Measurements from ENCODE around the gene INTS11. TPM values are rescaled to one million over a fixed set of nuclear protein-coding genes. Genes with fewer than 3 reads are reported as not detected.

The INTS11 gene
- total and polyA plus RNA-seq, 9 of the 15 experiments (the other 6 are each of a cell fraction or from before 2014, with no cell fraction given) = 3.6 to 183 (median 110) TPM

DNA sequence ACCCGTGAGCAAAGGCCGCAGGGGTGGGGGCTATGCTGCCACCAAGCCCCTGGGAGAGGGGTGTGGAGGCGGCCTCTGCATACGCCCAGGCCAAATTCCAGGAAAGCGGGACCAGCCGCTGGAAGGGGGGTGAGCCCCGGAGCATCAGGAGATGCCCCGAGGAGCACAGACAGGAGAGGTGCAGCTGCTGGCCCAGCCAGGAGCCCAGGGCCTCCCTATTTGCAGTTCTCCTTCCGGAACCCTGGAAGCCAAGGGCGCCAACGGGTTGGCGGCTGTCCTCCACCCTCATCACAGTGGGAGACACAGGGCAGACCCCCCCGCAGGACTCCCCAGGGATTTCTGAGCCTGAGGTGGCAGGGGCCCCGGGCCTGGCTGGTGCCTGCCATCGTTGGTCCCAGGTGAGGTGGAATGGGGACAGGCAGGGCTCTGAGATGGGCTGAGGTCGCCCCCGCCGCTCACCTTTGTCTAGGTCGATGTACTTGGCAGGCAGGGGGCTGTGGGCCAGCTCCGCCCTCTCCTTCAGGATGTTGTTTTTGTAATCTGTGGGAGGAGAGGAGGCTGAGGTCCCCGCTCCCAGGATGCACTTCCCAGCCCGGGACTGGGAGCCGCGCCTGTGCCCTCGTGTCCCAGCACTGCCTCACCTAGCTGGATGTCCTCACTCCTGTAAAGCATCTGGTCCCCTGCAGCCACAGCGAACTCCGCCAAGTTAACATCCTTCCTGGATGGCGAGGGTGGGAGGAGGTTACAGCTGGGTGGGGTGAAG lies 29.1 kb upstream of the INTS11 start:
- Histone ChIP-seq H2AFZ (ENCODE audit: low read depth, low read length) (no peak overlapping the region), H3K79me2 (ENCODE audit: control insufficient read depth, insufficient read depth, low read length) (peaks cover 16% of the 10 kb centered on the region), H3K27me3 (ENCODE audit: control insufficient read depth in 2 of 2, insufficient read depth in 2 of 2, low read length in 2 of 2) (no peaks in the 10 kb centered on the region), H3K4me3 (no peak overlapping the region), H3K9me3 (replicated peaks; ENCODE audit: control insufficient read depth, insufficient read depth, low read depth, low read length) (no peaks in the 10 kb centered on the region), H3K4me2 (ENCODE audit: insufficient read depth, low read length) (no peak overlapping the region), H4K20me1 (replicated peaks; ENCODE audit: control insufficient read depth, insufficient read depth, low read length) (peaks cover 3% of the 10 kb centered on the region; the same call in 1 of the 2 replicates), H3K9me1 (ENCODE audit: control insufficient read depth, insufficient read depth, low read length) (no peaks in the 10 kb centered on the region), H3K4me1 (replicated peaks in 1 of 2; ENCODE audit: control insufficient read depth in 2 of 2, insufficient read depth in 2 of 2, low read length in 2 of 2) (peaks cover 16 to 76% of the 10 kb centered on the region in 2 experiments), H3K9ac (ENCODE audit: insufficient read depth in 1 of 2, low read depth in 2 of 2, low read length in 2 of 2) (peak overlapping the region in 1 of 2 experiments; percentile 69; a peak in 2 of 4 replicates), H3K36me3 (ENCODE audit: control insufficient read depth, insufficient read depth, low read length) (no peaks in the 10 kb centered on the region), H3K27ac (ENCODE audit: extremely low read depth, low read depth, low read length) (no peak overlapping the region)
- CTCF ChIA-PET (ENCODE audit: low intra/inter-chr PET ratio) = no interaction called here
- POLR2A ChIA-PET = interaction anchor here (0.5 to 1.1 kb wide), 4 partner anchors 15 to 141 kb away, joined by 3 read pairs; no protein-coding TSS in a partner anchor
- in situ Hi-C loops (cut with MboI) = no loop called here
- FAIRE-seq = no peak
- intact Hi-C loops (cut with micrococcal nuclease) = no loop called here
- no TSS peak for BruUV-seq (replicated peaks)
- 71% methylated on average over 26 of the region's 28 CpGs for WGBS (ENCODE audit: insufficient coverage, low coverage, missing lambda C conversion rate)
- no peak for DNase-seq (ENCODE audit: extremely low read depth in 1 of 4, low spot score in 3 of 4)
- ATAC-seq = no peak
- no peak for TF ChIP-seq XRCC4 (IDR thresholded peaks at IDR 0.05; ENCODE audit: extremely low read depth, insufficient read depth, insufficient read length)
- TF ChIP-seq DNMT1 (IDR thresholded peaks at IDR 0.05) = no peak
- no peak for TF ChIP-seq ADNP (tag; IDR thresholded peaks at IDR 0.05)
- no peak for TF ChIP-seq SRF (CRISPR knock-in tag; IDR thresholded peaks at IDR 0.05)
- TF ChIP-seq, protein P1, sequence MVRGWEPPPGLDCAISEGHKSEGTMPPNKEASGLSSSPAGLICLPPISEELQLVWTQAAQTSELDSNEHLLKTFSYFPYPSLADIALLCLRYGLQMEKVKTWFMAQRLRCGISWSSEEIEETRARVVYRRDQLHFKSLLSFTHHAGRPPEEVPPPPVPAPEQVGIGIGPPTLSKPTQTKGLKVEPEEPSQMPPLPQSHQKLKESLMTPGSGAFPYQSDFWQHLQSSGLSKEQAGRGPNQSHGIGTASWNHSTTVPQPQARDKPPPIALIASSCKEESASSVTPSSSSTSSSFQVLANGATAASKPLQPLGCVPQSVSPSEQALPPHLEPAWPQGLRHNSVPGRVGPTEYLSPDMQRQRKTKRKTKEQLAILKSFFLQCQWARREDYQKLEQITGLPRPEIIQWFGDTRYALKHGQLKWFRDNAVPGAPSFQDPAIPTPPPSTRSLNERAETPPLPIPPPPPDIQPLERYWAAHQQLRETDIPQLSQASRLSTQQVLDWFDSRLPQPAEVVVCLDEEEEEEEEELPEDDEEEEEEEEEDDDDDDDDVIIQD (CRISPR knock-in tag; IDR thresholded peaks at IDR 0.05) = no peak
- no peak for TF ChIP-seq TCF3 (CRISPR knock-in tag; IDR thresholded peaks at IDR 0.05)
- 0 out of 2 replicates have a peak, but pooled peaks have one; percentile 18 for TF ChIP-seq THAP12 (CRISPR knock-in tag; IDR thresholded peaks at IDR 0.05)
- TF ChIP-seq ELF1 (tag; IDR thresholded peaks at IDR 0.05) = no peak
- no peak for TF ChIP-seq SRSF3 (IDR thresholded peaks at IDR 0.05; ENCODE audit: insufficient read depth, low read length)
- no peak for TF ChIP-seq LCOR (CRISPR knock-in tag; IDR thresholded peaks at IDR 0.05)
- no peak for TF ChIP-seq ZNF830 (CRISPR knock-in tag; IDR thresholded peaks at IDR 0.05)
- TF ChIP-seq TAF1 (IDR thresholded peaks at IDR 0.05; ENCODE audit: control insufficient read depth, extremely low read depth, insufficient read depth, low read length, severe bottlenecking) = no peak
- TF ChIP-seq PPARD (CRISPR knock-in tag; IDR thresholded peaks at IDR 0.05) = no peak
- TF ChIP-seq MTA3 (IDR thresholded peaks at IDR 0.05; ENCODE audit: borderline replicate concordance) = no peak
- no peak for TF ChIP-seq HMG20B (CRISPR knock-in tag; IDR thresholded peaks at IDR 0.05)
- TF ChIP-seq MYC (IDR thresholded peaks at IDR 0.05; ENCODE audit: low read depth, low read length) = no peak
- no peak for TF ChIP-seq MYC (CRISPR knock-in tag; IDR thresholded peaks at IDR 0.05; ENCODE audit: borderline replicate concordance, low read depth)
- TF ChIP-seq TRIM24 (IDR thresholded peaks at IDR 0.05) = no peak
- TF ChIP-seq BRD4 (IDR thresholded peaks at IDR 0.05) = no peak
- no peak for TF ChIP-seq RBM17 (IDR thresholded peaks at IDR 0.05; ENCODE audit: borderline replicate concordance, low read depth, low read length)

Data from K562 (cell line).